Coronary artery (tissue), 2 donors: Measurements from ENCODE around the gene PBX1.

Experiments used
- DNase-seq: peaks from one replicate; pipeline ENCODE4 v3.0.0-alpha.2; 2017; ENCODE audit warnings: low spot score
- H3K27ac ChIP-seq, 2 donors: fragments of 200-600 bp; sonication (generic); one replicate each; pipeline ENCODE4 v1.5.1; 2016 to 2019
- H3K4me3 ChIP-seq: fragments of 200-600 bp; sonication (generic); 2 replicates; pipeline ENCODE4 v1.5.1; 2016; ENCODE audit warnings: mild to moderate bottlenecking, moderate library complexity
- CTCF ChIP-seq: fragments of 200-600 bp; sonication (generic); IDR thresholded peaks from one replicate; pipeline ENCODE4 v1.5.1; 2019; ENCODE audit warnings: antibody characterized with exemption

PBX1 gene

DNA sequence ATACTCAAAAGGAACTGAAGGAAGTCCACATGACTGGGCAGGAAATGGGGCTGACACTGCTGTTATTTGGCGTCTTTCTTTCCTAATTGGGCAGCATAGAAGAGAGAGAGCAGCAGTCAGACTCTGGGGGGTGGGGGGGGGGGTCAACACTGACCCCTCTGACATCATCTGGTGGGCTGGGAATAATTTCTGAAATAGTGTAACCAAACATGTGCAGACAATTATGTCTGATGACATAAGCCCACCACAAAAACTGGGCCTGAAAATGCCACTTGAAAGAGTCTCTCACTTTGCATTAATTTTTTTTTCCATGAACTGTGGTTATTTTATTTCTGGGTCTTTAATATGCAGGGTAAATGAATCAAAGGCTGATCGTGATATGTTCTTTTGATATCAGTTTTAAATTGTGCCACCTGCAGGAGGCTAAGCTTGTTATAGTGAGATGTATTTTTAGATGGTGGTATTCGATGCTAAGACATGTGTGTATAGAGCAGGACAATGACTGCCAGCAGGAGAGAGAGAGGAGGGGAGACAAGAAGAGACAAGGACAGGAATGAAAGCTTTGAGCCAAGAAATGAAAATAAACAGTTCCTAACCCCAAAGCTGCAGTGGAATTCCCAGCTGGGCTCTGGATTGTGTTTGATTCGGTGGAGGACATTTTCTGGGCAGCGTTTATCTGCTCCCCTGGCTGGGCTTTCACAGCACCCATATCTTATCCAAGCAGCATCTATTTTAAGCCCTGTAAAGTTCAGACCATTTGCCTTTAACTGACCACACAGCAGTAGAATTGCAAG lies 264.7 kb downstream of the PBX1 start:
- peak overlapping the region in 1 of 2 donors; percentile 18 for H3K27ac ChIP-seq
- no peak for DNase-seq
- TF ChIP-seq CTCF: no peak
- peak overlapping the region; percentile 21 for H3K4me3 ChIP-seq

DNA sequence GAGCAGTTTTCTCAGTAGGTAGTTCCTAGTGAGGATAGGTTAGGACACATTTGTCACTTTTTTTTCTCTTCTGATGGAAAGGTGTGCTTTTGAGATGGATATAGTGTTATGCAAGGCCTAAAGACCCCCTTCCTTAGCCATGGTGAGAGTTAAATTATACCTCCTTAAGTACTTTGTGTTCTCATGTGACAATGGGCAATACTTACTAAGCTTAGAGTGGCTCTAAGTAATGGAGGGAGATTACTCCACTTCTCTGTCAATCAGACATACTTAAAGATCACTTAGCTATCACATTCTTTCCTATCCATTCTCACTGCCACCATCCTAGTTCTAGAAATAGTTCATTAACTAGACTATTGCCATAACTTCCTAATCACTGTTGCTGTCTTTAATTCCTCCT lies 265.6 kb downstream of the PBX1 start:
- H3K27ac ChIP-seq: peak overlapping the region in 1 of 2 donors; percentile 18
- no peak overlapping the region for H3K4me3 ChIP-seq
- no peak for DNase-seq
- no peak for TF ChIP-seq CTCF

DNA sequence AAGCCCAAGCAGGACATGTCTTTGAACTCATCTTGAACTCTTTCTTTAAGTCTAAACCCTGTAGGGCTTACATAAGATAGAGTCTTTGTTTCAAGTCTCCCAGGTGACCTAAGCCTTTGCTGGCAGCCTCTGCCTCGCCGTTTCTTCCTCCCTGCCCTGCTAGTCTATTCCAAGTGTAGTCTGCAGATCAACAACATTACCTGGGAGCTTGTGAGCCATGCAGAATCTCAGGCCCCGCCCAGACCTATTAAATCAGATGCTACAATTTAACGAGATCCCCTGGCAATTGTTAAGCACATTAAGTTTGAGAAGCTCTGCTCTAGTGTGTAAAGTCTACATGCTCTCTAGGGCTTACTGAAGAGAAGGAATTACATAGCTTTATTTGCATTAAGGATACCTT lies 271.6 kb downstream of the PBX1 start:
- H3K27ac ChIP-seq: no peak overlapping the region
- no peak for DNase-seq
- no peak overlapping the region for H3K4me3 ChIP-seq
- TF ChIP-seq CTCF: no peak

DNA sequence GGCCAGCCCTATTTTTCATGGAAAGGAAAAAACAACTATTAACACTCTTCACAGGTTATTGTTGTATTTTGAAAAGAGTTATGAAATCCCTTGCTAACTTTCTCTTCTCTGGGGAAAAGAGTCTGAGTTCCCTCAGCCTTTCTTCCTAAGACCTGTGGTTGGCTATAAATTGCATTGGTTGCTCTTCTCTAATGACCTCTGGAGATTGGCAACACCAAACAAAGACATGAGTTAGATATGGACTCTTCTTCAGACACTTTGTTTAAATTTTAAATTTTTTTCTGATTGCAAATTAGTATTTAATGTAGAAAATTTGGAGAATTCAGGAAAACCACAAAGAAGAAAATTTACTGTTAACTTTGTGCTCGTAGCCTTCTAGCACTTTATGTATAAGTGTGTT lies 275.7 kb downstream of the PBX1 start:
- TF ChIP-seq CTCF: no peak
- no peak overlapping the region for H3K4me3 ChIP-seq
- no peak for DNase-seq
- no peak overlapping the region for H3K27ac ChIP-seq

DNA sequence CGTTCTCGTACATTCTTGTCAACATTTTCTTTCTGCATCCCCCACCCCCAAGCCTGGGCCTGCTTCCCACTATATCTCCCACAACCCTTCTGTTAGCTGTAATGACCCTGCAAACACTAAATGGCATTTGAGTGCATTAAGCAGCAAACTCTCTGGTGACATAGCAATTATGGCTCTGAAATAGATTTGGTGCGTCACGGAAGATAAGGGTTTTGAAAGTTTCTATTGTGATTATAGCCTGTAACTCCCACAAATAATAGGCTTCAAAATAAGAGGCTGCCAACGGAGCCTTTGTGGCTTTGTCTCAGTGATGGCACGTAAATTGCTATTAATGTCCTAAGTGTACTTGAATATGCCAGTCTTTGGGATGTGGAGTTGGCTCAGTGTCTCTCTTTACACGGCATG lies 277.6 kb downstream of the PBX1 start:
- H3K4me3 ChIP-seq: no peak overlapping the region
- no peak overlapping the region for H3K27ac ChIP-seq
- TF ChIP-seq CTCF: no peak
- DNase-seq: no peak

DNA sequence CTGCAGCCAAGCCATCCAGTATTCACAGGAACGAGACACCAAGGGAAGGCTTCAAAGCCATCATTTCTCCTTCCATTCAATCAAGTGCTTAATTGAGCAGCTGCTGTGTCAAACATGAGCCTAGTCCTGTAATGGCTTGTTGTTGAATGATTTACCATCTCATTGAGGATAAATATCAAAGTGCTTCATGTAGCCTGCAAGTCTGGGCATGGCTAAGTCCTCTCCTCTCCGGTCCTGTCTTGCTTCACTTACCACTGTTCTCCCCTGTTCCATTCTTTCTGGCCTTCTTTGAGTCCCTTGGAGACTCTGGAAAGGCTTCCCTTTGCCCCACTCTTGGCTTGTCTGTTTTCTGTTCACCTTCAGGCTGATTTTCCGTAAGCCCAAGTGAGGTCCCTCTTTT lies 279.8 kb downstream of the PBX1 start:
- H3K4me3 ChIP-seq: no peak overlapping the region

More for the DNA sequence above, 279.8 kb downstream of the PBX1 start:
- H3K27ac ChIP-seq: no peak overlapping the region
- no peak for TF ChIP-seq CTCF
- DNase-seq: no peak
